ENCODE measurements around the gene GAPDHS. TPM values are rescaled to one million over a fixed set of nuclear protein-coding genes. Genes with fewer than 3 reads are reported as not detected.

Gene GAPDHS
- total RNA-seq, 1 donor from 2014 or later = not detected

DNA sequence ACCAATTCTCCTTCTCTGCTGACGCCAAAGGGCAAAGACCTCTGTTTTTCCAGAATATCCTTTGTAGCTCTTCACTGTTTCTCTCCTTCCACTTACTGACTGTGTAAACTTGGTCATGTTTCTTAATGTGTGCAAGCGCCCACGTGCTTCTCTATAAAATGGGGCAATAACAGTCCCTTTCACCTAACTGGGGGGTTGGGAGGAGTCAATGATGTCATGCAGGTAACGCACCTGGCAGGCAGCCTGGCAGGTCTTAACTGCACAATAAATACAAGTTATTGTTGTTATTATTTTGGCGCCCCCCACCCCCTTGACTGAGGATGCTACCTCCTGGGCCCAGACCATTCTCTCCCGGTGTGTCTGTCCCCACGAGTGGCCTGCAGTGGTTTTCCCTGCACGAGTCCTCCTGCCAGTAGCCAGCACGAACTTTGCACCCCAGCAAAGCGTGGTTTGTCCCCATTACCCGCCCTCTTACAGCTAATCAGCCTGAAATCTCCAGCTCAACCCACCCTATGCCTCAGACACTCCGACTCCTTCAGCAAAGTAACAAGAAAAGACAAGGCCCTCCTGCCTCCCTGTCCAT, 10.4 kb upstream of the GAPDHS start:
- no peak for DNase-seq (ENCODE audit: low spot score in 2 of 2)
- Histone ChIP-seq H3K4me1 (no peaks in the 10 kb centered on the region), H3K27ac (no peak overlapping the region), H3K9me3 (no peaks in the 10 kb centered on the region), H3K4me3 (no peak overlapping the region), H3K36me3 (no peaks in the 10 kb centered on the region), H3K27me3 (no peaks in the 10 kb centered on the region)
- intact Hi-C loops (cut with DNase I) = no loop called here
- TF ChIP-seq, protein P1, sequence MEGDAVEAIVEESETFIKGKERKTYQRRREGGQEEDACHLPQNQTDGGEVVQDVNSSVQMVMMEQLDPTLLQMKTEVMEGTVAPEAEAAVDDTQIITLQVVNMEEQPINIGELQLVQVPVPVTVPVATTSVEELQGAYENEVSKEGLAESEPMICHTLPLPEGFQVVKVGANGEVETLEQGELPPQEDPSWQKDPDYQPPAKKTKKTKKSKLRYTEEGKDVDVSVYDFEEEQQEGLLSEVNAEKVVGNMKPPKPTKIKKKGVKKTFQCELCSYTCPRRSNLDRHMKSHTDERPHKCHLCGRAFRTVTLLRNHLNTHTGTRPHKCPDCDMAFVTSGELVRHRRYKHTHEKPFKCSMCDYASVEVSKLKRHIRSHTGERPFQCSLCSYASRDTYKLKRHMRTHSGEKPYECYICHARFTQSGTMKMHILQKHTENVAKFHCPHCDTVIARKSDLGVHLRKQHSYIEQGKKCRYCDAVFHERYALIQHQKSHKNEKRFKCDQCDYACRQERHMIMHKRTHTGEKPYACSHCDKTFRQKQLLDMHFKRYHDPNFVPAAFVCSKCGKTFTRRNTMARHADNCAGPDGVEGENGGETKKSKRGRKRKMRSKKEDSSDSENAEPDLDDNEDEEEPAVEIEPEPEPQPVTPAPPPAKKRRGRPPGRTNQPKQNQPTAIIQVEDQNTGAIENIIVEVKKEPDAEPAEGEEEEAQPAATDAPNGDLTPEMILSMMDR (IDR thresholded peaks at IDR 0.05) = no peak

DNA sequence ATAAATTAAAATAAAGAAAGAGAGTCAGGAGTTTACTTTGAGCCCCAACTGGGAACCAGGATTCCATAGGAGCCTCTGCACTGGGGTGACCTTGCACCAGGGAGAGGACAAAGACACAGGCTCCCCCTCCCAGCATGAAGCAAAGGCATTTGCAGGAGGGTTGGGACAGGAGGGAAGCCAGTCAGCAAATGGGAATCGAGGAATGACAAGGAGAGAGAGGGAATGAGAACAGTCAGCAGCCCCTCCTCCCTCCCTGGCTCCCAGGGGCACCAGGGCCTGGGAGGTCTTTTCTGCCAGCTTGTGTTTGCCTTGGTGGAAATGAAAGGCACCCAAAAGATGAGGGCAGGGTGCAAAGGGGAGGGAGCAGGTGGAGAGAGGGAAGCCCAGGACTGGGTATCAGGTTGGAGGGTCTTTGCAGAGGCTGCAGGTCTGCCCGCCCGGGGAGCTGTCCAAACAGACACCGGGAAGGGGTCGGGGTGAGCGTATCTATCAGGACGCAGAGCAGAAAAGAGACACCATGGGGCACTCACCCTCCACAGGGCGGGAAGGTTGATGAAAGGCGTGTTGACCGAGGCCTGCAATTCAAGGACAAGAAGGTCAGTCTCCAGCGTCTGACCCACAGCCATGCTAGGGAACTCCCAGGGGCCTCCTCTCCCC, 8.9 kb upstream of the GAPDHS start:
- Histone ChIP-seq H3K9me3 (no peaks in the 10 kb centered on the region), H3K4me1 (no peaks in the 10 kb centered on the region), H3K27ac (no peak overlapping the region), H3K27me3 (no peaks in the 10 kb centered on the region), H3K4me3 (no peak overlapping the region), H3K36me3 (no peaks in the 10 kb centered on the region)
- TF ChIP-seq, protein P1 (IDR thresholded peaks at IDR 0.05) = no peak
- intact Hi-C loops (cut with DNase I) = no loop called here
- no peak for DNase-seq (ENCODE audit: low spot score in 2 of 2)

DNA sequence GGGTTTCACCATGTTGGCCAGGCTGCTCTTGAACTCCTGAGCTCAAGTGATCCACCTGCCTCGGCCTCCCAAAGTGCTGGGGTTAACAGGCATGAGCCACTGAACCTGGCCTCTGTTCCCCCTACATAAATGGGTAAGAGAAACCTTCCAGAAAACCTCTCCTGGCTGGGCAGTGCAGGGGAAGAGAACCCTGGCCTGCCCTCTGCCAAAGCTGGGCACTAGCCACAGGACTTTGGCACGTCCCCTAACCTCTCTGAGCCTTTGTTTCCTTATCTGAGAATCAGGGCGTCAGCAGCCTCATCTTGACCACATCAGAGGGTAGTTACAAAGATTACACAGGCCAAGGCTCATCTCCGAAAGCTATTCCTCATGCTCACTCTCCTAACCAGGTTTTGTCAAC, 7.4 kb upstream of the GAPDHS start:
- Histone ChIP-seq H3K27ac (no peak overlapping the region), H3K27me3 (no peaks in the 10 kb centered on the region), H3K4me1 (no peaks in the 10 kb centered on the region), H3K36me3 (no peaks in the 10 kb centered on the region), H3K9me3 (no peaks in the 10 kb centered on the region), H3K4me3 (no peak overlapping the region)
- intact Hi-C loops (cut with DNase I) = no loop called here
- TF ChIP-seq, protein P1 (IDR thresholded peaks at IDR 0.05) = no peak
- DNase-seq (ENCODE audit: low spot score in 2 of 2) = no peak

DNA sequence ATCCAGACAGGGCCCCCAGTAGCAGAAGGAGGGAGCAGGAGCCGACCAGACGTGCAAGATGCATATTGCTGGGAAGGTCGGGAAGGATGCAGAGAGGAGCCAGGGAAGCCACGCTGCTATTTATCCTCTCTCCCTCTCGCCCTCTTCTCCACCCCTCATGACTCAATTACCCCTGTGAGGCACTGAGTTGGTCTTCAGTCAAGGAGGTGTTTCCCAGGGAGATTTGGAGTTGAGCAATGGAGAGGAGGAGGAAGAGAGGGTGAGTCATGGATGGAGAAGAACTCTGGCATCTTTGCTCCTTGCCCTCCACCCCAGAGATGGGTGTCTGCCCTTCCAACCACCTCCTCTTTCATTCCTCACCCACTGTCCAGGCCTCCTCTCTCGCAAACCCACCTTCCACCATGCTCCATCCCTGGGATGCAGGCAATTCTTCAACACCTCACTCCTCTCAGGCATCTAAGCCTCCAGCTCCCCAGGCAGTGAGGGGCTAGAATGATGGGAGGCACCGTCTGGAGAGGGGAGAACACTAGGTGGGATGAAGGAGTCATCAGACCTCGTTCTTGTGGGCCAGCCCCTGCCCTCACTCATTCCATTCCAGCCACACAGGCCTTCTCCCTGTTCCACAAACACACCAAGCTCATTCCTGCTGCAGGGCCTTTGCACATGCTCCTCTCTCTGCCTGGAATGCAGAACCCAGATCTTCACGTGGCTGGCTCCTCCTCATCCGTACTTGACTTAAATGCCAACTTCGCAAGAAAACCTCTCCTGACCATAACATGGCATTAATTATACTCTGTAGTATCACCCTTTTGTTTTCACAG, 4.8 kb upstream of the GAPDHS start, which contains the start of gene SBSN:
SBSN (minus strand) TSS at position 94 of the 821 bp plus-strand sequence; CDS start at position 64, 30 bp downstream.
- Histone ChIP-seq H3K27me3 (no peaks in the 10 kb centered on the region), H3K27ac (no peak within 1 kb of the TSS), H3K36me3 (no peaks in the 10 kb centered on the region), H3K9me3 (no peaks in the 10 kb centered on the region), H3K4me1 (no peaks in the 10 kb centered on the region), H3K4me3 (no peak within 1 kb of the TSS)
- intact Hi-C loops (cut with DNase I) = no loop called here
- TF ChIP-seq, protein P1 (IDR thresholded peaks at IDR 0.05) = no peak
- DNase-seq (ENCODE audit: low spot score in 2 of 2) = no peak

DNA sequence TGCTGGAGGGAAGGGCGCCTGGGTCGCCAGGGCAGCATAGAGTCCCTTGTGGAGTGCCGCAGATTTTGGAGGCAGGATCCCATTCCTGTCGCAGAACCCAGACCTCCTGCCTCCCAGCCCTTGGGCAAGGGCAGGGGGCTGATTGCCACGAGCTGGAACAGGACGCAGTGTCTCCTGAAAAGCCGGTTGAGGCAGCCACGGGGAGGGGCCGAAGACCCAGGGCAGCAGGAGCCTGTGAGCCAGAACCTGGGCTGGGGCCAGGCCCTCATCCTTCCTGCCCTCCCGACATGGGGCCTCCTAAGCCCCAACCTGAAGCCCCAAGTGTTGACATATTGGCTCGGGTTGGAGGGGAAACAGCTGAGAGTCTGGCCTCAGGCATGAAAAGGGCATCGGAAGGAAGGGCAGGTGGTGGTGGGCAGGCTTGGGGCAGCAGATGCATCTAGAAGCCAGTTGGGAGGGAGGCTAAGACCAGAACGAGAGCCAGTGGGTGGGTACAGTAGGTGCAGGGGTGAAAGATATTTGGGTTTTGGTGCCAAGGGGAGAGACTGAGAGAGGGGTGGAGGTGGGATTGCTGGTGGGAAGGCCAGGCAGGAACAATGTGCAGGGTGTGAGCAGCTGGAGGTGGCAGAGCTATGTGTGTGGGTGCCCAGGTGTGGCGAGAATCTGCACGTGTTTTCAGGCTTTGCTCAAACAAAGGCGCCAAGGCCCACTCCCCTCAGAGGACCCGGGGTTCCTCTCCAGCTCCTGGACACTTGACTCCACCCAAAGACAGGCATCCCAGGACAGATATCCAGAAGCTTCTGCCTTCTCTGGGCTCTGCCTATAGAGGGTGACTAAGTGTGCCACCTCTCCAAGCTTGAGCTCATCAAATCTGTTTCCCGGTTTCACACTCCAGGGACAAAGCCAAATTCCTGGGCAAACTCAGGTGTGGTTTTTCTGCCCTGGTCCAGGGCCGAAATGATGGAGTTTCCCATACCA, 3.7 kb upstream of the GAPDHS start:
- TF ChIP-seq, protein P1 (IDR thresholded peaks at IDR 0.05) = no peak
- no peak for DNase-seq (ENCODE audit: low spot score in 2 of 2)
- Histone ChIP-seq H3K27ac (no peak overlapping the region), H3K4me3 (no peak overlapping the region), H3K4me1 (no peaks in the 10 kb centered on the region), H3K36me3 (no peaks in the 10 kb centered on the region), H3K9me3 (no peaks in the 10 kb centered on the region), H3K27me3 (no peaks in the 10 kb centered on the region)
- intact Hi-C loops (cut with DNase I) = no loop called here
